Endothelial cell of umbilical vein (primary cell): ENCODE data around the gene CDRT15. TPM values are rescaled to one million over a fixed set of nuclear protein-coding genes. Genes with fewer than 3 reads are reported as not detected.
"Not testable (repeated sequence)": the region's sequence is repeated elsewhere in the genome, so short reads cannot be mapped to it uniquely, and the experiment has no call there.

Experiments
- BruUV-seq: library from RNA; stranded (reverse); fragments of 400-500 nt; replicated peaks from 2 replicates; lab custom pipeline; 2021; lab: Mats Ljungman, UMichigan
- CTCF ChIA-PET: fragments of 300-600, 350-600 bp; sonication (Branson Sonifier 250); formaldehyde crosslinking; loops from one replicate; lab custom pipeline; 2021; ENCODE audit warnings: antibody characterized with exemption, inconsistent platforms; lab: Charles Lee
- POLR2A ChIA-PET: fragments of 300-600, 350-600 bp; sonication (Branson Sonifier 250); formaldehyde crosslinking; loops from one replicate; lab custom pipeline; 2021; ENCODE audit warnings: antibody characterized with exemption, inconsistent platforms; lab: Charles Lee
- DNase-seq: peaks from one replicate; pipeline ENCODE4 v3.0.0-alpha.2; 2011; ENCODE audit warnings: low read depth, low spot score
- FAIRE-seq: peaks from 2 replicates; lab custom pipeline; 2011; peaks lifted over from hg19 to GRCh38; lab: Jason Lieb, UNC
- H2AFZ ChIP-seq: 2 replicates; pipeline ENCODE4 v1.6.0; 2012; ENCODE audit warnings: low read depth, low read length, control low read depth, inconsistent platforms
- H3K27ac ChIP-seq: 2 replicates; pipeline ENCODE4 v1.5.1; 2011; ENCODE audit warnings: low read depth, mild to moderate bottlenecking, control low read depth, low read length, moderate library complexity; ENCODE audit not compliant: insufficient read depth
- H3K27me3 ChIP-seq, 2 experiments: 2 replicates each; pipeline versions ENCODE4 v1.6.0 to v1.6.1; 2011; ENCODE audit warnings: low read length in 2 of 2, mixed read lengths in 1 of 2; ENCODE audit not compliant: control insufficient read depth in 2 of 2, insufficient read depth in 2 of 2
- H3K36me3 ChIP-seq, 2 experiments: 2 replicates in 1 of 2; 3 replicates in 1 of 2; pipeline ENCODE4 v1.5.1; 2011; ENCODE audit warnings: low read length in 2 of 2, mild to moderate bottlenecking in 1 of 2, moderate library complexity in 1 of 2; ENCODE audit not compliant: control insufficient read depth in 2 of 2, insufficient read depth in 2 of 2; ENCODE audit errors: extremely low read depth in 1 of 2
- H3K4me1 ChIP-seq: 3 replicates; pipeline ENCODE4 v1.5.1; 2011; ENCODE audit warnings: mild to moderate bottlenecking, low read length; ENCODE audit not compliant: control insufficient read depth, insufficient read depth; ENCODE audit errors: extremely low read depth
- H3K4me2 ChIP-seq: 2 replicates; pipeline ENCODE4 v1.6.1; 2011; ENCODE audit warnings: low read length, control low read depth, mixed read lengths; ENCODE audit not compliant: insufficient read depth
- H3K4me3 ChIP-seq, 3 experiments: fragments of 200-600 bp in 1 of 3; sonication (generic), shearing (Covaris generic) in 1 of 3; replicated peaks in 1 of 3; 2 replicates each; pipeline ENCODE4 v1.5.1; 2011 to 2016; ENCODE audit warnings: control low read depth in 3 of 3, low read length in 3 of 3, mild to moderate bottlenecking in 2 of 3, inconsistent platforms in 1 of 3, low read depth in 1 of 3, moderate library complexity in 1 of 3; ENCODE audit not compliant: insufficient read depth in 1 of 3
- H3K79me2 ChIP-seq: 2 replicates; pipeline ENCODE4 v1.6.0; 2012; ENCODE audit warnings: low read length, inconsistent platforms; ENCODE audit not compliant: control insufficient read depth, insufficient read depth
- H3K9ac ChIP-seq: replicated peaks from 2 replicates; pipeline ENCODE3; 2011; ENCODE audit warnings: low read length, control low read depth; ENCODE audit not compliant: insufficient read depth; ENCODE audit errors: extremely low read depth
- H3K9me1 ChIP-seq: replicated peaks from 3 replicates; pipeline ENCODE4 v1.6.0; 2011; ENCODE audit warnings: mild to moderate bottlenecking, low read length; ENCODE audit not compliant: control insufficient read depth, insufficient read depth; ENCODE audit errors: extremely low read depth
- H3K9me3 ChIP-seq: replicated peaks from 2 replicates; pipeline ENCODE4 v1.5.1; 2012; ENCODE audit warnings: low read length, inconsistent platforms; ENCODE audit not compliant: control insufficient read depth, insufficient read depth
- H4K20me1 ChIP-seq: replicated peaks from 2 replicates; pipeline ENCODE3; 2011; ENCODE audit warnings: mild to moderate bottlenecking, low read length; ENCODE audit not compliant: control insufficient read depth, insufficient read depth; ENCODE audit errors: extremely low read depth
- EZH2 ChIP-seq: IDR thresholded peaks from 2 replicates; pipeline ENCODE4 v1.6.1; 2012; ENCODE audit warnings: borderline replicate concordance, low read depth, mild to moderate bottlenecking, moderate library complexity, low read length, inconsistent platforms; ENCODE audit not compliant: severe bottlenecking
- FOS ChIP-seq: IDR thresholded peaks from 2 replicates; pipeline ENCODE4 v1.6.1; 2011; ENCODE audit warnings: mild to moderate bottlenecking, low read length, moderate library complexity, borderline replicate concordance; ENCODE audit not compliant: insufficient read depth
- GATA2 ChIP-seq: IDR thresholded peaks from 2 replicates; pipeline ENCODE4 v1.7.0; 2011; ENCODE audit warnings: low read depth, mild to moderate bottlenecking, moderate library complexity, mixed read lengths, low read length; ENCODE audit not compliant: insufficient read length, insufficient read depth
- MYC ChIP-seq: IDR thresholded peaks from one replicate; pipeline ENCODE4 v1.6.1; 2011; ENCODE audit warnings: mild to moderate bottlenecking, low read depth, low read length
- POLR2A ChIP-seq: IDR thresholded peaks from 2 replicates; pipeline ENCODE4 v1.6.1; 2012; ENCODE audit warnings: low read depth, mild to moderate bottlenecking, control low read depth, low read length
- POLR2AphosphoS5 ChIP-seq: IDR thresholded peaks from 2 replicates; pipeline ENCODE4 v1.6.1; 2012; ENCODE audit warnings: low read depth, mild to moderate bottlenecking, control low read depth, low read length, moderate library complexity; ENCODE audit not compliant: insufficient read depth
- dilution Hi-C: fragments of 300-500 bp; cut with MboI; formaldehyde crosslinking; loops from one replicate; pipeline ENCODE4 v1.15.0; 2019; ENCODE audit warnings: low sequenced_read_pairs; ENCODE audit not compliant: extremely low pct_ligation_motif_present
- intact Hi-C: fragments of 100-400 bp; cut with micrococcal nuclease; formaldehyde crosslinking; loops from one replicate; pipeline ENCODE4 v1.10.0; 2022
- polyA plus RNA-seq, 4 experiments: library from polyadenylated mRNA; depleted of rRNA in 3 of 4; stranded (reverse) in 3 of 4; unstranded in 1 of 4; fragments of >200 nt; gene quantifications; 2 replicates each; pipeline versions ENCODE4 v1.2.1 to v1.2.3, GENCODE V29; 2011 to 2012; ENCODE audit warnings: missing spikeins in 1 of 4
- total RNA-seq: library from RNA; stranded (reverse); gene quantifications from 2 replicates; pipeline ENCODE4 v1.2.3, GENCODE V29; 2021
- TF ChIP-seq, protein P1 (sequence below), 2 donors: IDR thresholded peaks; 1 replicate in 1 of 2; 2 replicates in 1 of 2; pipeline ENCODE4 v1.5.1; 2011; ENCODE audit warnings: low read length in 2 of 2, mild to moderate bottlenecking in 2 of 2, moderate library complexity in 2 of 2, control low read depth in 1 of 2, inconsistent platforms in 1 of 2, low read depth in 1 of 2; ENCODE audit not compliant: insufficient read depth in 1 of 2; ENCODE audit errors: extremely low read depth in 1 of 2
- TF ChIP-seq, protein P2 (sequence below): IDR thresholded peaks from 2 replicates; pipeline ENCODE4 v1.6.1; 2011; ENCODE audit not compliant: insufficient read depth, insufficient read length

CDRT15 gene
- total and polyA plus RNA-seq, 2 donors (not counting 3 experiments of a cell fraction or from before 2014, with no cell fraction given), result not detected

GRCh38 chr17:14245002-14245401 lies 8.3 kb upstream of the CDRT15 start:
- intact Hi-C loops, result no loop called here
- POLR2A ChIA-PET, result no interaction called here
- no peaks in the 10 kb centered on the region for H4K20me1 ChIP-seq
- no peak overlapping the region for H3K9ac ChIP-seq
- no TSS peak for BruUV-seq
- H3K9me1 ChIP-seq, result no peaks in the 10 kb centered on the region
- no peak for FAIRE-seq
- H3K4me2 ChIP-seq, result no peak overlapping the region
- TF ChIP-seq, protein P1, sequence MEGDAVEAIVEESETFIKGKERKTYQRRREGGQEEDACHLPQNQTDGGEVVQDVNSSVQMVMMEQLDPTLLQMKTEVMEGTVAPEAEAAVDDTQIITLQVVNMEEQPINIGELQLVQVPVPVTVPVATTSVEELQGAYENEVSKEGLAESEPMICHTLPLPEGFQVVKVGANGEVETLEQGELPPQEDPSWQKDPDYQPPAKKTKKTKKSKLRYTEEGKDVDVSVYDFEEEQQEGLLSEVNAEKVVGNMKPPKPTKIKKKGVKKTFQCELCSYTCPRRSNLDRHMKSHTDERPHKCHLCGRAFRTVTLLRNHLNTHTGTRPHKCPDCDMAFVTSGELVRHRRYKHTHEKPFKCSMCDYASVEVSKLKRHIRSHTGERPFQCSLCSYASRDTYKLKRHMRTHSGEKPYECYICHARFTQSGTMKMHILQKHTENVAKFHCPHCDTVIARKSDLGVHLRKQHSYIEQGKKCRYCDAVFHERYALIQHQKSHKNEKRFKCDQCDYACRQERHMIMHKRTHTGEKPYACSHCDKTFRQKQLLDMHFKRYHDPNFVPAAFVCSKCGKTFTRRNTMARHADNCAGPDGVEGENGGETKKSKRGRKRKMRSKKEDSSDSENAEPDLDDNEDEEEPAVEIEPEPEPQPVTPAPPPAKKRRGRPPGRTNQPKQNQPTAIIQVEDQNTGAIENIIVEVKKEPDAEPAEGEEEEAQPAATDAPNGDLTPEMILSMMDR (IDR thresholded peaks at IDR 0.05; ENCODE audit: extremely low read depth in 1 of 2, insufficient read depth in 1 of 2, low read depth in 1 of 2, low read length in 2 of 2), result no peak
- TF ChIP-seq POLR2AphosphoS5, result no peak
- no peak for TF ChIP-seq EZH2
- no peak for TF ChIP-seq MYC
- TF ChIP-seq FOS, result no peak
- TF ChIP-seq, protein P2, sequence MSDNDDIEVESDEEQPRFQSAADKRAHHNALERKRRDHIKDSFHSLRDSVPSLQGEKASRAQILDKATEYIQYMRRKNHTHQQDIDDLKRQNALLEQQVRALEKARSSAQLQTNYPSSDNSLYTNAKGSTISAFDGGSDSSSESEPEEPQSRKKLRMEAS, result no peak
- no peak for TF ChIP-seq GATA2
- TF ChIP-seq POLR2A, result no peak
- H3K79me2 ChIP-seq, result no peaks in the 10 kb centered on the region
- H3K27me3 ChIP-seq, result peaks cover 0 to 4% of the 10 kb centered on the region in 2 experiments
- no peak for DNase-seq
- H3K27ac ChIP-seq, result no peak overlapping the region
- H3K9me3 ChIP-seq, result no peaks in the 10 kb centered on the region
- H3K4me3 ChIP-seq, result no peak overlapping the region
- CTCF ChIA-PET, result no interaction called here
- dilution Hi-C loops, result no loop called here
- no peaks in the 10 kb centered on the region for H3K36me3 ChIP-seq
- no peaks in the 10 kb centered on the region for H3K4me1 ChIP-seq
- no peak overlapping the region for H2AFZ ChIP-seq

DNA sequence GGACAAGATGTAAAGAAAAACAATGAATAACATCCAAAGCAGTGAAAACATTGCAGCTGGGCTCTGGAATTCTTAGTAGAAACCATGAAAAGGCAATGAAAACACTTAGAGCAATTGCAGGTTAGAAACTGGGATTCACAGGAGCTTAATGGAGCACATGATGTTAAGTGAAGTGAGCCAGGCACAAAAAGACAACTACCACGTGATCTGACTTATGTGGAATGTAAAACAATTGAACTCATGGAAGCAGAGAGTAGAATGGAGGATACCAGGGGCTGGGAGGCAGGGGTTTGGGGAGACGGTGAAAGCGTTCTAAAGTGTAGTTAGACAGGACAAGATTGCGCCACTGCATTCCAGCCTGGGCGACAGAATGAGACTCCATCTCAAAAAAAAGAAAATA lies 2.6 kb upstream of the CDRT15 start:
- dilution Hi-C loops, H3K27me3 ChIP-seq, POLR2A ChIA-PET, H3K9me1 ChIP-seq, H3K79me2 ChIP-seq, FAIRE-seq, H3K9ac ChIP-seq, H3K4me3 ChIP-seq, H4K20me1 ChIP-seq, DNase-seq, H3K4me1 ChIP-seq, CTCF ChIA-PET, H3K9me3 ChIP-seq, BruUV-seq, H3K4me2 ChIP-seq, H2AFZ ChIP-seq, H3K27ac ChIP-seq, H3K36me3 ChIP-seq: not testable (repeated sequence)
- intact Hi-C loops, result loop anchor here (10.0 kb wide), 1 partner anchor 204 kb away; no protein-coding TSS in a partner anchor

DNA sequence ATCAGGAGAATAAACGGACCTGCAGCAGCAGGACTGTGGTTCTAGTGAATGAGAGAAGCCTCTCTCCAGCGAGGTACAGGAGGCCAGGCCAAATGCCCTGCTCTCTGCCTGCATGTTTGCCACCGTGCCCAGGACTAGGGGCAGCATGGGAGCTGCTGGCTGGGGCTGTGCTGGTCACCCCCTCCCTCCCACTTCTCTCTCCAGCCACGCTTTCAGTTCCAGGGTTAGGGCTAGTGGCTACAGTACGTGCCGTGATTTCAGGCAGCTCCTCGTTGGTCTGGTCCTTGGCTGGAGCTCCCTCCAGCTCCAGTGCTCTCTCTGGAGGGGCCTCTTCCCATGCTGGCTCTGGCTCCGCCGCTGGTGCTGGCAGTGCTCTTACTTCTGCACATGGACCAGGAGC lies 630 bp downstream of the CDRT15 start:
- CTCF ChIA-PET, dilution Hi-C loops: not testable (repeated sequence)

More for the DNA sequence above, 630 bp downstream of the CDRT15 start:
- intact Hi-C loops, result loop anchor here (10.0 kb wide), 1 partner anchor 201 kb away; no protein-coding TSS in a partner anchor
- H3K79me2 ChIP-seq, H3K9ac ChIP-seq, H2AFZ ChIP-seq, H3K27ac ChIP-seq, H3K9me1 ChIP-seq, BruUV-seq, POLR2A ChIA-PET, H3K4me1 ChIP-seq, H3K27me3 ChIP-seq, H3K36me3 ChIP-seq, H4K20me1 ChIP-seq, H3K4me3 ChIP-seq, FAIRE-seq, H3K9me3 ChIP-seq, H3K4me2 ChIP-seq, DNase-seq: not testable (repeated sequence)
